ENCODE data around the gene ZNF518B. TPM values are rescaled to one million over a fixed set of nuclear protein-coding genes. Genes with fewer than 3 reads are reported as not detected.
A peak's percentile ranks its signal among the peaks of the same experiment; 100 is the strongest.
"Not testable (repeated sequence)": the region's sequence is repeated elsewhere in the genome, so short reads cannot be mapped to it uniquely, and the experiment has no call there.

ZNF518B gene
- total and polyA plus RNA-seq, 2 experiments from 2014 or later = 17.0 to 35.2 TPM

DNA sequence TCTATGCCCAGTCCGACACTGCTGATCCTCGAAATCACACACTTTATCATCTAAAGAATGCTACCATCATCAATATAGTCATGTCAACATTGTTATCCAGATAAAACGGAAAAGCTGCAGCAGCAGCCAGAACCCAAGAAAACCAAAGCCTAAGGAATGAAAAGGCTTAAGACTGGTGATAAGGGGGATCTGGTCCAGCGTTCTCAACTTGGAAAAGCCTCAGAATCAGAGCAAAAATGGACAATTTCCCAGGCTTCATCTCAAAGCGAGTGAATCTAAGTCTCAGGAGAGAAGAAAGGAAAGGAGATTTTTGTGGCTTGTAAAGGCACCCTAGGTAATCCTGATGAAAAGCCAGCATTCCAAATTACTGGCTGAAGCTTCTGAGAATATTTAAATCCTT is 8.2 kb downstream of the ZNF518B start:
- Histone ChIP-seq H3K27me3 (no peaks in the 10 kb centered on the region), H3K4me3 (no peak overlapping the region), H3K4me1 (ENCODE audit: low read depth) (no peaks in the 10 kb centered on the region), H3K27ac (no peak overlapping the region), H3K36me3 (peaks cover 33% of the 10 kb centered on the region), H3K9me3 (ENCODE audit: low read depth) (no peaks in the 10 kb centered on the region)
- TF ChIP-seq, protein P1, sequence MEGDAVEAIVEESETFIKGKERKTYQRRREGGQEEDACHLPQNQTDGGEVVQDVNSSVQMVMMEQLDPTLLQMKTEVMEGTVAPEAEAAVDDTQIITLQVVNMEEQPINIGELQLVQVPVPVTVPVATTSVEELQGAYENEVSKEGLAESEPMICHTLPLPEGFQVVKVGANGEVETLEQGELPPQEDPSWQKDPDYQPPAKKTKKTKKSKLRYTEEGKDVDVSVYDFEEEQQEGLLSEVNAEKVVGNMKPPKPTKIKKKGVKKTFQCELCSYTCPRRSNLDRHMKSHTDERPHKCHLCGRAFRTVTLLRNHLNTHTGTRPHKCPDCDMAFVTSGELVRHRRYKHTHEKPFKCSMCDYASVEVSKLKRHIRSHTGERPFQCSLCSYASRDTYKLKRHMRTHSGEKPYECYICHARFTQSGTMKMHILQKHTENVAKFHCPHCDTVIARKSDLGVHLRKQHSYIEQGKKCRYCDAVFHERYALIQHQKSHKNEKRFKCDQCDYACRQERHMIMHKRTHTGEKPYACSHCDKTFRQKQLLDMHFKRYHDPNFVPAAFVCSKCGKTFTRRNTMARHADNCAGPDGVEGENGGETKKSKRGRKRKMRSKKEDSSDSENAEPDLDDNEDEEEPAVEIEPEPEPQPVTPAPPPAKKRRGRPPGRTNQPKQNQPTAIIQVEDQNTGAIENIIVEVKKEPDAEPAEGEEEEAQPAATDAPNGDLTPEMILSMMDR (IDR thresholded peaks at IDR 0.05; ENCODE audit: low read depth, low read length) = no peak
- DNase-seq (ENCODE audit: low read depth in 1 of 2, low spot score in 1 of 2) = no peak

DNA sequence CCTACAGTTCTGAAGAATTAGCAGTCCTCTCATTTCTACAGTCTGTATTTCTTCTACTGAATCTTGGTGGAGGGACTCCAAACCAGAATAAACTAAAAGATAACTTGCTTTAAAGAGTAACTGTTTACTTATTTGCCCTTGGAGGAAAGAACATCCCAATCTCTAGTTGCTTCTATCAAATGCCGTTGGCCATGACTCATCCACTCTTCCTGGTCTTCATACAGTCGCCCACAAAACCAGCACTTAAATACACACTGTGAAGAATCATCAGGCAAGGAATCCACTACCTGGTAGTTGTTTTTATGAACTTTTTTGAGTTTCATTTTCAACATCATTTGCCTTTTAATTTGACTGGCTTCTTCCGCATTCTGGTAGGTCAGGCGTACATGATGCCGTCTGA is 14.2 kb downstream of the ZNF518B start:
- Histone ChIP-seq H3K4me3 (no peak overlapping the region), H3K27ac (no peak overlapping the region), H3K36me3 (peaks cover 23% of the 10 kb centered on the region), H3K27me3 (no peaks in the 10 kb centered on the region), H3K9me3 (ENCODE audit: low read depth) (no peaks in the 10 kb centered on the region), H3K4me1 (ENCODE audit: low read depth) (no peaks in the 10 kb centered on the region)
- TF ChIP-seq, protein P1 (IDR thresholded peaks at IDR 0.05; ENCODE audit: low read depth, low read length) = no peak
- peak in 1 of 2 donors; percentile 33 for DNase-seq (ENCODE audit: low read depth in 1 of 2, low spot score in 1 of 2)

DNA sequence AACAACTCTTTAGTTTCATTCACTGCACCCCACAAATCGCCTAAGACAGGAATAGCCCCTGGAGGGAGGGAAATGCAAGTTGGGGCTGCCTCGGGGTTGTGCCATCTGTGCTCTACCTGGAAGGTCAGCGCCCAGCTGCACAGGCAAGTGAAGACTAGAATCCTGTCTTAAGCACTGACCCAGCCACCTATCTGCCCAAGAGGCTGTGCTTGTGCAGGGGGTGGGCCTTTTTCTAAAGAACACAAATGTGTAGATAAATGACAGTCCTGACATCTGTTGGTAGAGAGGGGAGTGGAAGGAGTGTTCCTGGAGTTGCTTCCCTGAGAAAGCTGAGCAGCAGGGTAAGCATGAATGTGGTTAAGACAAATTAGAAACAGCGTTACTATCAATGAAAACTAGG is 15.7 kb downstream of the ZNF518B start:
- no peak overlapping the region for H3K4me3 ChIP-seq
- DNase-seq (ENCODE audit: low read depth in 1 of 2, low spot score in 1 of 2) = no peak
- H3K36me3 ChIP-seq = peaks cover 23% of the 10 kb centered on the region
- H3K27me3 ChIP-seq = no peaks in the 10 kb centered on the region
- TF ChIP-seq, protein P1 (IDR thresholded peaks at IDR 0.05; ENCODE audit: low read depth, low read length) = no peak
- H3K4me1 ChIP-seq (ENCODE audit: low read depth) = no peaks in the 10 kb centered on the region
- no peaks in the 10 kb centered on the region for H3K9me3 ChIP-seq (ENCODE audit: low read depth)
- H3K27ac ChIP-seq = peak overlapping the region; percentile 35

DNA sequence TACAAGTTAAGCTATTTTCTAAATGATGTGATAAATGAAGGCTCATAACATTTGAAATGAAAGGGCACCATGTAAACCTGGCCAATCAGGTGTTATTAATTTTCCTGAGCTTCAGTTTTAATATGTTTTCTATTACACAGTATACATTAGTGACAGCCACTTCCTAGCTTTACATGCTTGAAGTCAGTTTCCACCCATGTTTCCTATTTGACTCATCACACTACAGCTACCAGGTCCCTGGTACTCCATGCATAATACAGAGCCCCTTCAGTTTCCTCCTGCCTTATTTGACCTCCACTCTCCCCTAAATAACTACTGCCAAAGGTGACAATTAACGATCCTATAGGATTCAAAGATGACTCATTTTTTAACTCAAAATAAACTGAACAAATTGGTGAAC is 18.3 kb downstream of the ZNF518B start:
- TF ChIP-seq, protein P1 (IDR thresholded peaks at IDR 0.05; ENCODE audit: low read depth, low read length) = no peak
- no peak overlapping the region for H3K27ac ChIP-seq
- no peak overlapping the region for H3K4me3 ChIP-seq

DNA sequence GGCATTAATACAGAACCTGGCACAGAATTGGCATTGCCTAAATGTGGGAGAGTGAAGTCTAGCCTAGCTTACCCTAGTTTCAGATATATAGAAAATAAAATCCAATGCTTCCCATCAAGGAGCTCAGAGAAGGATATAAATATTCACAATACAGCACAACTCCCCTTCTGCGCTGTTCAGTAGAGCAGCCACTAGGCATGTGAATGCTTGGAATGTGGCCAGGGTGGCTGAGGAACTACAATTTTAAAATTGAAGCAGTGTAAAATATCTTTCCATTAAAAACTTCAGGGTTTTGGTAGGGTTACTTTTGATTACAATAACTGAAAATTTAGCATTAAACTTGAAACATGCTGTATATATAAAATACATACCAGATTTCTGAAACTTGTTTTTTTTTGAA is 19.5 kb downstream of the ZNF518B start:
- no peaks in the 10 kb centered on the region for H3K4me1 ChIP-seq (ENCODE audit: low read depth)
- H3K27ac ChIP-seq = no peak overlapping the region
- no peaks in the 10 kb centered on the region for H3K27me3 ChIP-seq
- TF ChIP-seq, protein P1 (IDR thresholded peaks at IDR 0.05; ENCODE audit: low read depth, low read length) = no peak
- H3K36me3 ChIP-seq = no peaks in the 10 kb centered on the region
- DNase-seq (ENCODE audit: low read depth in 1 of 2, low spot score in 1 of 2) = peak in 1 of 2 donors; percentile 52
- no peak overlapping the region for H3K4me3 ChIP-seq
- no peaks in the 10 kb centered on the region for H3K9me3 ChIP-seq (ENCODE audit: low read depth)

More for the DNA sequence above, 18.3 kb downstream of the ZNF518B start:
- Histone ChIP-seq H3K4me1 (ENCODE audit: low read depth) (no peaks in the 10 kb centered on the region), H3K27me3 (no peaks in the 10 kb centered on the region), H3K36me3 (no peaks in the 10 kb centered on the region), H3K9me3 (ENCODE audit: low read depth) (no peaks in the 10 kb centered on the region)
- DNase-seq (ENCODE audit: low read depth in 1 of 2, low spot score in 1 of 2) = no peak

DNA sequence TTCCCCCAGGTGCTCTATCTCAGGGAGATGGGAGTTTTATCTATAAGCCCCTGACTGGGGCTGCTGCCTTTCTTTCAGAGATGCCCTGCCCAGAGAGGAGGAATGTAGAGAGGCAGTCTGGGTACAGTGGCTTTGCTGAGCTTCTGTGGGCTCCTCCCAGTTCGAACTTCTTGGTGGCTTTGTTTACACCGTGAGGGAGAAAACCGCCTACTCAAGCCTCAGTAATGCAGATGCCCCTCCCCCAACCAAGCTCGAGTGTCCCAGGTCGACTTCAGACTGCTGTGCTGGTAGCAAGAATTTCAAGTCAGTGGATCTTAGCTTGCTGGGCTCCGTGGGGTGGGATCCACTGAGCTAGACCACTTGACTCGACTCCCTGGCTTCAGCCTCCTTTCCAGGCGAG is 29.5 kb downstream of the ZNF518B start:
- DNase-seq (ENCODE audit: low read depth in 1 of 2, low spot score in 1 of 2); H3K36me3 ChIP-seq; H3K27me3 ChIP-seq; H3K4me1 ChIP-seq (ENCODE audit: low read depth); H3K9me3 ChIP-seq (ENCODE audit: low read depth); H3K4me3 ChIP-seq; H3K27ac ChIP-seq: not testable (repeated sequence)

Measured in cardiac muscle cell (in vitro differentiated cells and primary cell).